Left lung (tissue), 10 donors: ENCODE data around the gene ARG1. TPM values are rescaled to one million over a fixed set of nuclear protein-coding genes. Genes with fewer than 3 reads are reported as not detected.

Experiments used
- ATAC-seq: fragments of 200-7000 bp; cut with Tn5 transposase; one replicate; pipeline ENCODE4 v1.9.1; 2020; ENCODE audit warnings: moderate library complexity
- DNase-seq, 4 donors: peaks; one replicate each; pipeline ENCODE4 v3.0.0-alpha.2; 2013 to 2020
- H3K27ac ChIP-seq, 2 donors: fragments of 200-600 bp; sonication (generic) in 1 of 2; one replicate each; pipeline versions ENCODE4 v1.5.0 to v1.8.0; 2020 to 2021
- H3K27me3 ChIP-seq, 2 donors: fragments of 200-600 bp; sonication (generic) in 1 of 2; one replicate each; pipeline versions ENCODE4 v1.5.0 to v1.8.0; 2020 to 2021
- H3K36me3 ChIP-seq, 2 donors: fragments of 200-600 bp; sonication (generic) in 1 of 2; one replicate each; pipeline versions ENCODE4 v1.5.0 to v1.8.0; 2020 to 2021
- H3K4me1 ChIP-seq, 2 donors: fragments of 200-600 bp; one replicate each; pipeline ENCODE4 v1.8.0; 2021
- H3K4me3 ChIP-seq, 2 donors: fragments of 200-600 bp; sonication (generic) in 1 of 2; one replicate each; pipeline versions ENCODE4 v1.5.0 to v1.8.0; 2020 to 2021; ENCODE audit warnings: mild to moderate bottlenecking in 1 of 2
- H3K9me3 ChIP-seq, 2 donors: fragments of 200-600 bp; sonication (generic) in 1 of 2; one replicate each; pipeline versions ENCODE4 v1.5.0 to v1.8.0; 2020 to 2021
- CTCF ChIP-seq, 2 donors: fragments of 200-600 bp; sonication (generic) in 1 of 2; IDR thresholded peaks; one replicate each; pipeline versions ENCODE4 v1.5.0 to v1.8.0; 2021; ENCODE audit warnings: antibody characterized with exemption in 2 of 2
- intact Hi-C, 2 donors: fragments of 100-400 bp; cut with DNase I; formaldehyde crosslinking; loops; one replicate each; pipeline versions ENCODE4 v1.11.2 to v1.14.2; 2022
- polyA plus RNA-seq, 6 donors: library from polyadenylated mRNA; unstranded; fragments of 120-200 nt; gene quantifications; one replicate each; pipeline ENCODE4 v1.2.1, GENCODE V29; 2013; ENCODE audit not compliant: insufficient read length in 6 of 6
- total RNA-seq, 2 donors: library from RNA; stranded (reverse); fragmentation: NEBNext Ultra II Directional; extraction: Animal tissue kit (Norgen Biotek cat#: 25700); gene quantifications; one replicate each; pipeline ENCODE4 v1.2.1, GENCODE V29; 2021
- donor health status: DM: no; HTN: yes; CAD: no.
- donor health status: DM: no; HTN: no; CAD: no.

Gene ARG1
- total and polyA plus RNA-seq, 8 donors, result 0.32 to 5.8 (median 1.4) TPM

- H3K9me3 ChIP-seq, result no peaks in the 10 kb centered on the region
- TF ChIP-seq CTCF (IDR thresholded peaks at IDR 0.05), result no peak
- intact Hi-C loops, result no loop called here
- DNase-seq (no peak), ATAC-seq (no peak)
- no peak overlapping the region for H3K27ac ChIP-seq
- H3K27me3 ChIP-seq, result no peaks in the 10 kb centered on the region
- H3K4me1 ChIP-seq, result no peaks in the 10 kb centered on the region
- no peak overlapping the region for H3K4me3 ChIP-seq
- no peaks in the 10 kb centered on the region for H3K36me3 ChIP-seq
These were observed 21.1 kb upstream of the ARG1 start for GRCh38 chr6:131551902-131552301.

- H3K4me1 ChIP-seq, result no peaks in the 10 kb centered on the region
- H3K27me3 ChIP-seq, result no peaks in the 10 kb centered on the region
- no peak for TF ChIP-seq CTCF (IDR thresholded peaks at IDR 0.05)
- H3K4me3 ChIP-seq, result no peak overlapping the region
- H3K27ac ChIP-seq, result no peak overlapping the region
- DNase-seq (no peak), ATAC-seq (no peak)
- intact Hi-C loops, result no loop called here
- no peaks in the 10 kb centered on the region for H3K9me3 ChIP-seq
- no peaks in the 10 kb centered on the region for H3K36me3 ChIP-seq
These were observed 20.5 kb upstream of the ARG1 start for GRCh38 chr6:131552572-131552971.

GRCh38 chr6:131555992-131556391 is 17.0 kb upstream of the ARG1 start:
- ATAC-seq (no peak), DNase-seq (peak in 1 of 4 donors; percentile 3)
- Histone ChIP-seq H3K4me1 (no peaks in the 10 kb centered on the region), H3K27me3 (no peaks in the 10 kb centered on the region), H3K27ac (no peak overlapping the region), H3K9me3 (no peaks in the 10 kb centered on the region), H3K36me3 (no peaks in the 10 kb centered on the region), H3K4me3 (no peak overlapping the region)
- intact Hi-C loops, result no loop called here
- no peak for TF ChIP-seq CTCF (IDR thresholded peaks at IDR 0.05)

- ATAC-seq (no peak), DNase-seq (no peak)
- Histone ChIP-seq H3K9me3 (no peaks in the 10 kb centered on the region), H3K36me3 (no peaks in the 10 kb centered on the region), H3K27ac (no peak overlapping the region), H3K4me1 (no peaks in the 10 kb centered on the region), H3K4me3 (no peak overlapping the region), H3K27me3 (no peaks in the 10 kb centered on the region)
- intact Hi-C loops, result no loop called here
- no peak for TF ChIP-seq CTCF (IDR thresholded peaks at IDR 0.05)
These were observed 14.1 kb upstream of the ARG1 start for GRCh38 chr6:131558922-131559321.

- no peak for ATAC-seq
- no peaks in the 10 kb centered on the region for H3K4me1 ChIP-seq
These were observed 10.9 kb upstream of the ARG1 start for GRCh38 chr6:131561925-131562707.

More at GRCh38 chr6:131561925-131562707, 10.9 kb upstream of the ARG1 start:
- no peak overlapping the region for H3K4me3 ChIP-seq
- no peaks in the 10 kb centered on the region for H3K36me3 ChIP-seq
- H3K9me3 ChIP-seq, result no peaks in the 10 kb centered on the region
- DNase-seq, result no peak
- no peak for TF ChIP-seq CTCF (IDR thresholded peaks at IDR 0.05)
- no peaks in the 10 kb centered on the region for H3K27me3 ChIP-seq
- intact Hi-C loops, result no loop called here
- H3K27ac ChIP-seq, result no peak overlapping the region
